MM.1S (cell line): ENCODE measurements around the gene R3HDM2.

Experiments
- DNase-seq: peaks from one replicate; pipeline ENCODE4 v3.0.0-alpha.2; 2015
- H2AFZ ChIP-seq: fragments of 300-600 bp; sonication (generic); 2 replicates; pipeline ENCODE4 v1.6.0; 2016; ENCODE audit warnings: antibody characterized with exemption, low read length
- H3F3A ChIP-seq: fragments of 300-600 bp; sonication (generic); 2 replicates; pipeline ENCODE4 v1.6.1; 2016; ENCODE audit warnings: mild to moderate bottlenecking, antibody characterized with exemption, low read length, moderate library complexity, mixed read lengths; ENCODE audit not compliant: insufficient read depth
- H3K27ac ChIP-seq: fragments of 300-600 bp; sonication (generic); 2 replicates; pipeline ENCODE4 v1.5.1; 2016; ENCODE audit warnings: mild to moderate bottlenecking, low read length
- H3K27me3 ChIP-seq: fragments of 300-600 bp; sonication (generic); replicated peaks from 2 replicates; pipeline ENCODE4 v1.6.0; 2016; ENCODE audit warnings: low read length; ENCODE audit not compliant: insufficient read depth
- H3K36me3 ChIP-seq: fragments of 300-600 bp; sonication (generic); replicated peaks from 2 replicates; pipeline ENCODE4 v1.6.1; 2016; ENCODE audit warnings: mild to moderate bottlenecking, low read length, mixed read lengths; ENCODE audit not compliant: insufficient read depth
- H3K4me1 ChIP-seq: fragments of 300-600 bp; sonication (generic); 2 replicates; pipeline ENCODE4 v1.6.1; 2016; ENCODE audit warnings: low read length, mixed read lengths
- H3K4me2 ChIP-seq: fragments of 300-600 bp; sonication (generic); 2 replicates; pipeline ENCODE4 v1.6.0; 2016; ENCODE audit warnings: low read depth, low read length
- H3K4me3 ChIP-seq: fragments of 300-600 bp; sonication (generic); 2 replicates; pipeline ENCODE4 v1.5.1; 2016; ENCODE audit warnings: low read length, mixed read lengths
- H3K79me2 ChIP-seq: fragments of 300-600 bp; sonication (generic); 2 replicates; pipeline ENCODE4 v1.6.1; 2016; ENCODE audit warnings: mixed run types, low read length, mixed read lengths
- H3K9ac ChIP-seq: fragments of 300-600 bp; sonication (generic); 2 replicates; pipeline ENCODE4 v1.6.1; 2016; ENCODE audit warnings: low read length, mixed read lengths
- H3K9me2 ChIP-seq: fragments of 300-600 bp; sonication (generic); replicated peaks from 2 replicates; pipeline ENCODE4 v1.6.1; 2016; ENCODE audit warnings: mild to moderate bottlenecking, low read length, mixed read lengths; ENCODE audit not compliant: insufficient read depth
- H3K9me3 ChIP-seq: fragments of 300-600 bp; sonication (generic); replicated peaks from 2 replicates; pipeline ENCODE4 v1.6.1; 2016; ENCODE audit warnings: mild to moderate bottlenecking, low read length, mixed read lengths; ENCODE audit not compliant: insufficient read depth
- H4K20me1 ChIP-seq: fragments of 300-600 bp; sonication (generic); 2 replicates; pipeline ENCODE4 v1.6.1; 2016; ENCODE audit warnings: mild to moderate bottlenecking, low read length, moderate library complexity, mixed read lengths; ENCODE audit not compliant: insufficient read depth
- CTCF ChIP-seq: fragments of 300-600 bp; sonication (generic); IDR thresholded peaks from 2 replicates; pipeline ENCODE4 v1.5.1; 2016; ENCODE audit warnings: antibody characterized with exemption, low read length, mixed read lengths
- EZH2 ChIP-seq: fragments of 300-600 bp; sonication (generic); optimal IDR thresholded peaks from 2 replicates; pipeline ENCODE3; 2017; ENCODE audit warnings: low read depth, mild to moderate bottlenecking, antibody characterized with exemption, low read length, mixed read lengths
- EZH2phosphoT487 ChIP-seq: fragments of 300-600 bp; sonication (generic); IDR thresholded peaks from 2 replicates; pipeline ENCODE4 v1.6.1; 2018; ENCODE audit warnings: antibody characterized with exemption, low read length

R3HDM2 gene

GRCh38 chr12:57258977-57259970 lies 171.6 kb downstream of the R3HDM2 start:
- TF ChIP-seq EZH2phosphoT487 = no peak
- TF ChIP-seq CTCF = no peak
- no peak for TF ChIP-seq EZH2
- Histone ChIP-seq H2AFZ (no peak overlapping the region), H3K9me2 (no peaks in the 10 kb centered on the region), H3K9ac (no peak overlapping the region), H3K4me2 (no peak overlapping the region), H3K36me3 (no peaks in the 10 kb centered on the region), H3K4me3 (no peak overlapping the region), H3K79me2 (no peaks in the 10 kb centered on the region), H3F3A (no peaks in the 10 kb centered on the region), H4K20me1 (no peaks in the 10 kb centered on the region), H3K4me1 (no peaks in the 10 kb centered on the region), H3K27me3 (no peaks in the 10 kb centered on the region), H3K27ac (no peak overlapping the region), H3K9me3 (no peaks in the 10 kb centered on the region)
- no peak for DNase-seq

- TF ChIP-seq CTCF (no peak), EZH2 (no peak), EZH2phosphoT487 (no peak)
- Histone ChIP-seq H3K27me3 (no peaks in the 10 kb centered on the region), H3K27ac (no peak overlapping the region), H3K4me2 (no peak overlapping the region), H3K4me1 (no peaks in the 10 kb centered on the region), H2AFZ (no peak overlapping the region), H3K9ac (no peak overlapping the region), H3K79me2 (no peaks in the 10 kb centered on the region), H3K36me3 (no peaks in the 10 kb centered on the region), H3F3A (no peaks in the 10 kb centered on the region), H3K9me2 (no peaks in the 10 kb centered on the region), H3K9me3 (no peaks in the 10 kb centered on the region), H3K4me3 (no peak overlapping the region), H4K20me1 (no peaks in the 10 kb centered on the region)
- DNase-seq = no peak
These were observed 174.9 kb downstream of the R3HDM2 start for GRCh38 chr12:57255916-57256315.

DNA sequence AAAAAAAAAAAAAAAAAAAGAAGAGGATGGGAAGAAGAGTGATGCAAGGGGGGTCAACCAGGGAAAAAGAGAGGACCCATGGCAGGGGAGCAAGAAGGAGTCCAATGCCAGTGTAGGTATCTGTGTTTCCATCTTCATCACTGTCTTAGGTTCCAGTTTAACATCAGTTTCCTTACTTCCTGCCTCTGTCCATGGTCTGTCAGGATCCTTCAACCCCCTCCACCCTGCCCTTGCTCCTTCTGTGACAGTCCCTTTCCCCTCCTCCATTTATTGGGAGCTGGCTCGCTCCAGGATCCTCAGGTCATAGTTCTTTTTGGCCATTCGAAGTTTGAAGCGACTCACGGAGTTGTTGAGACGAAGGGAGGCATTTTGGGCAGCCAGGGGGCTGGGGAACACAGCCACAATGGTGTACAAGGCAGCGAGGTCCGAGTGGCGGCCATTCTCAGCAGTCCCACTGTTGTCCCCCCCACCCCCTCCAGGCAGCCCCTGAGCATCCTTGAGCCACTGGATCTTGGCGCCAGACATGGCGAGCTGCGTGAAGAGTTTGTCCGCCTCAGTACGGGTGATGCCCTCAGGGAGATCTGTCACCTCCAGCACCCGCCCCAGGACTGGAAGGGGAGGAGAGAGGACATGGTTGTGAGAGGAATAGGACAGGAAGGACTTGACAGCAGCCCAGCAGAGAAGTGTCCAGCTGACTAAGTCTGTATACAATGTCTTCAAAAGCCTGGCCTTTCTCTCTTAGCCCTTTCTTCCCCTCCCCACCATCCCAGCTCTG lies 176.2 kb downstream of the R3HDM2 start:
- no peak overlapping the region for H3K4me2 ChIP-seq
- H3K36me3 ChIP-seq = no peaks in the 10 kb centered on the region
- no peak overlapping the region for H3K9ac ChIP-seq
- H3K79me2 ChIP-seq = no peaks in the 10 kb centered on the region
- no peaks in the 10 kb centered on the region for H3K27me3 ChIP-seq
- H3K9me2 ChIP-seq = no peaks in the 10 kb centered on the region
- TF ChIP-seq EZH2 = no peak
- TF ChIP-seq CTCF = no peak
- TF ChIP-seq EZH2phosphoT487 = no peak
- no peak for DNase-seq
- no peaks in the 10 kb centered on the region for H3K4me1 ChIP-seq
- H3K9me3 ChIP-seq = no peaks in the 10 kb centered on the region
- H2AFZ ChIP-seq = no peak overlapping the region
- H3K4me3 ChIP-seq = no peak overlapping the region
- no peaks in the 10 kb centered on the region for H3F3A ChIP-seq
- H3K27ac ChIP-seq = no peak overlapping the region
- no peaks in the 10 kb centered on the region for H4K20me1 ChIP-seq
